ENCODE data around the gene CNDP1.
A peak's percentile ranks its signal among the peaks of the same experiment; 100 is the strongest.

The CNDP1 gene

DNA sequence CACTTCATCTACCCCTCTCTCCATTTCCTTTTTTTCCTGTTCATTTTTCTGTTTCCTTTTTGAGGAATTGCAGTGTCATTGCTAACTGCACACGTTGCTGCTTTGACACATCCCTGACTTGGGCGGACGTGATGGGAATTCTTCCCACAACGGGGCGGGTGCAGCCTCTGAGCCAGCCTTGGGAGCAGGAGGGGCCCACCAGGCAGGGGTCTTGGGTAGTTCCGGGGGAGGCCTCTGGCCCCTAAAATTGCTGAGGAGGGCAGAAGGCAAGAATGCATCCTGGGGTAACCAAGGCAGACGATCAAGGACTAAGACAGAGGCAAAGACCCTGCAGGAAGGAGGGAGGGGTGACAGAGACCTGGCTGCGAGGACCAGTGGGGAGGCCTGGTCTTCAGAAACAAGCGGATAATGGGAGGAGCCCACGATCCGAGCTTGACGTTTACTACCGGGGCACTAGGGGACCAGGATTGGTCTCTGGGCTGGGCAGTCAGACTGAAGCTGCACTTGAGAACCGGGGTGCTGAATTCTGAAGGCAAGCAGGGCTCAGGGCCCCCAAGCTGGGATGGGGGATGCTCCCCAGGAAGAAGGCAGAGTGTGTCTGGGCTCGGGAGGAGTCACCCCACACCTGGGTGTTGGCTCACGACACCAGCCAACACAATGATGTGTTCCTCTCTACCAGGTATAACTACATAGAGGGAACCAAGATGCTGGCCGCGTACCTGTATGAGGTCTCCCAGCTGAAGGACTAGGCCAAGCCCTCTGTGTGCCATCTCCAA lies 14.8 kb upstream of the CNDP1 start:
- TF ChIP-seq EP300 (IDR thresholded peaks at IDR 0.05; ENCODE audit: borderline replicate concordance): no peak
- no peak for TF ChIP-seq CEBPB (IDR thresholded peaks at IDR 0.05)
- TF ChIP-seq, protein P1, sequence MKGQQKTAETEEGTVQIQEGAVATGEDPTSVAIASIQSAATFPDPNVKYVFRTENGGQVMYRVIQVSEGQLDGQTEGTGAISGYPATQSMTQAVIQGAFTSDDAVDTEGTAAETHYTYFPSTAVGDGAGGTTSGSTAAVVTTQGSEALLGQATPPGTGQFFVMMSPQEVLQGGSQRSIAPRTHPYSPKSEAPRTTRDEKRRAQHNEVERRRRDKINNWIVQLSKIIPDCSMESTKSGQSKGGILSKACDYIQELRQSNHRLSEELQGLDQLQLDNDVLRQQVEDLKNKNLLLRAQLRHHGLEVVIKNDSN (IDR thresholded peaks at IDR 0.05): no peak
- no peak for TF ChIP-seq TCF12 (IDR thresholded peaks at IDR 0.05; ENCODE audit: low read depth)

DNA sequence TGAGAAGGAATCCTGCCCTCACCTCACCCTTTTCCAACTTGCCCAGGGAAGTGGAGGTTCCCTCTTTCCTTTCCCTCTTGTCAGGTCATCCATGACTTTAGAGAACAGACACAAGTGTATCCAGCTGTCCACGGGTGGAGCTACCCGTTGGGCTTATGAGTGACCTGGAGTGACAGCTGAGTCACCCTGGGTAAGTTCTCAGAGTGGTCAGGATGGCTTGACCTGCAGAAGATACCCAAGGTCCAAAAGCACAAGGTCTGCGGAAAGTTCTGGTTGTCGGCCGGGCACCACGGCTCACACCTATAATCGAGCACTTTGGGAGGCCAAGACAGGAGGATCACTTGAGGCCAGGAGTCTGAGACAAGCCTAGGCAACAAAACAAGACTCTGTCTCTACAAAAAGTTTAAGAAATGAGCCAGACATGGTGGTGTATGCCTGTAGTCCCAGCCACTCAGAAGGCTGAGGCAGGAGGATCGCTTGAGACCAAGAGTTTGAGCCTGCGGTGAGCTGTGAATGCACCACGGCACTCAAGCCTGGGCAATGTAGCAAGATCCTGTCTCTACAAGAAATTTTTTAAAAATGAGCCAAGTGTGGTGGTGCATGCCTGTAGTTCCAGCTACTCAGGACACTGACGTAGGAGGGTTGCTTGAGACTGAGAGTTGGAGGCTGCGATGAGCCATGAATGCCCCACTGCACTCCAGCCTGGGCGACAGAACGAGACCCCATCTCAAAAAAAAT lies 14.0 kb upstream of the CNDP1 start:
- TF ChIP-seq RAD21 (IDR thresholded peaks at IDR 0.05; ENCODE audit: low read depth): no peak
- TF ChIP-seq EP300 (IDR thresholded peaks at IDR 0.05; ENCODE audit: borderline replicate concordance): no peak
- no peak for TF ChIP-seq TEAD4 (IDR thresholded peaks at IDR 0.05)
- TF ChIP-seq, protein P1 (IDR thresholded peaks at IDR 0.05): no peak
- no peak for TF ChIP-seq TCF12 (IDR thresholded peaks at IDR 0.05; ENCODE audit: low read depth)
- no peak for TF ChIP-seq TAF1 (IDR thresholded peaks at IDR 0.05; ENCODE audit: low read depth)
- no peak for TF ChIP-seq ZBTB7A (IDR thresholded peaks at IDR 0.05; ENCODE audit: low read depth)
- no peak for TF ChIP-seq NFIC (IDR thresholded peaks at IDR 0.05)
- TF ChIP-seq FOXM1 (IDR thresholded peaks at IDR 0.05; ENCODE audit: borderline replicate concordance, low read depth): no peak
- no peak for TF ChIP-seq MAX (IDR thresholded peaks at IDR 0.05)
- TF ChIP-seq YY1 (IDR thresholded peaks at IDR 0.05; ENCODE audit: low read depth): no peak
- no peak for TF ChIP-seq EGR1 (IDR thresholded peaks at IDR 0.05)
- TF ChIP-seq CREB1 (IDR thresholded peaks at IDR 0.05; ENCODE audit: low read depth): no peak

- no peak for TF ChIP-seq YY1 (IDR thresholded peaks at IDR 0.05; ENCODE audit: low read depth)
- TF ChIP-seq, protein P1 (IDR thresholded peaks at IDR 0.05): no peak
- TF ChIP-seq EP300 (IDR thresholded peaks at IDR 0.05; ENCODE audit: borderline replicate concordance): no peak
These were observed 13.1 kb upstream of the CNDP1 start for GRCh38 chr18:74521068-74521725.

GRCh38 chr18:74522635-74523548 lies 11.4 kb upstream of the CNDP1 start:
- TF ChIP-seq CREB1 (IDR thresholded peaks at IDR 0.05; ENCODE audit: low read depth) (no peak), EGR1 (IDR thresholded peaks at IDR 0.05) (no peak), TAF1 (IDR thresholded peaks at IDR 0.05; ENCODE audit: low read depth) (no peak), RAD21 (IDR thresholded peaks at IDR 0.05; ENCODE audit: low read depth) (no peak)
- TF ChIP-seq, protein P2, sequence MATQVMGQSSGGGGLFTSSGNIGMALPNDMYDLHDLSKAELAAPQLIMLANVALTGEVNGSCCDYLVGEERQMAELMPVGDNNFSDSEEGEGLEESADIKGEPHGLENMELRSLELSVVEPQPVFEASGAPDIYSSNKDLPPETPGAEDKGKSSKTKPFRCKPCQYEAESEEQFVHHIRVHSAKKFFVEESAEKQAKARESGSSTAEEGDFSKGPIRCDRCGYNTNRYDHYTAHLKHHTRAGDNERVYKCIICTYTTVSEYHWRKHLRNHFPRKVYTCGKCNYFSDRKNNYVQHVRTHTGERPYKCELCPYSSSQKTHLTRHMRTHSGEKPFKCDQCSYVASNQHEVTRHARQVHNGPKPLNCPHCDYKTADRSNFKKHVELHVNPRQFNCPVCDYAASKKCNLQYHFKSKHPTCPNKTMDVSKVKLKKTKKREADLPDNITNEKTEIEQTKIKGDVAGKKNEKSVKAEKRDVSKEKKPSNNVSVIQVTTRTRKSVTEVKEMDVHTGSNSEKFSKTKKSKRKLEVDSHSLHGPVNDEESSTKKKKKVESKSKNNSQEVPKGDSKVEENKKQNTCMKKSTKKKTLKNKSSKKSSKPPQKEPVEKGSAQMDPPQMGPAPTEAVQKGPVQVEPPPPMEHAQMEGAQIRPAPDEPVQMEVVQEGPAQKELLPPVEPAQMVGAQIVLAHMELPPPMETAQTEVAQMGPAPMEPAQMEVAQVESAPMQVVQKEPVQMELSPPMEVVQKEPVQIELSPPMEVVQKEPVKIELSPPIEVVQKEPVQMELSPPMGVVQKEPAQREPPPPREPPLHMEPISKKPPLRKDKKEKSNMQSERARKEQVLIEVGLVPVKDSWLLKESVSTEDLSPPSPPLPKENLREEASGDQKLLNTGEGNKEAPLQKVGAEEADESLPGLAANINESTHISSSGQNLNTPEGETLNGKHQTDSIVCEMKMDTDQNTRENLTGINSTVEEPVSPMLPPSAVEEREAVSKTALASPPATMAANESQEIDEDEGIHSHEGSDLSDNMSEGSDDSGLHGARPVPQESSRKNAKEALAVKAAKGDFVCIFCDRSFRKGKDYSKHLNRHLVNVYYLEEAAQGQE (IDR thresholded peaks at IDR 0.05; ENCODE audit: low read depth): no peak

DNA sequence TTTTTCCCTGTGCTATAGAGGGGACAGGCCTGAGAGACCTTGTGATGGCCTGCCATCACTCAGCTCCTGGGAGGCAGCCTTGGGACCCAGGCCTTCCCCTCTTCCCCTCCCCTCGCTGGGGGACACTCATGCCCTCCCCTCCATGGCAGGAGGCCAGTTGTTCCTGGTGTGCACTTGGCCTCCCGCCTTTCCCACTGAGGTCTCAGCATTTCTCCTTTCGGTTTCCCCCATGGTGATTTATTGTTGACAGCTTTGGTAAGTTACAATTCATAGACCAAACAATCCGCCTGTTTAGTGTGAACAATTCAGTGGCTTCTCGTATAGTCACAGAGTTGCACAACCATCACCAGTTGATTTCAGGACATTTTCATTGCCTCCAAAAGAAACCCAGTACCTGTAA lies 10.2 kb upstream of the CNDP1 start:
- TF ChIP-seq, protein P2 (IDR thresholded peaks at IDR 0.05; ENCODE audit: low read depth): no peak
- TF ChIP-seq TEAD4 (IDR thresholded peaks at IDR 0.05) (no peak), MAX (IDR thresholded peaks at IDR 0.05) (no peak), RAD21 (IDR thresholded peaks at IDR 0.05; ENCODE audit: low read depth) (no peak), TAF1 (IDR thresholded peaks at IDR 0.05; ENCODE audit: low read depth) (no peak), NFIC (IDR thresholded peaks at IDR 0.05) (peak; percentile 55; the same call in 1 of the 2 replicates), YY1 (IDR thresholded peaks at IDR 0.05; ENCODE audit: low read depth) (no peak), TCF12 (IDR thresholded peaks at IDR 0.05; ENCODE audit: low read depth) (peak; percentile 21; the same call in 1 of the 2 replicates), EP300 (IDR thresholded peaks at IDR 0.05; ENCODE audit: borderline replicate concordance) (no peak), FOXM1 (IDR thresholded peaks at IDR 0.05; ENCODE audit: borderline replicate concordance, low read depth) (no peak), CEBPB (IDR thresholded peaks at IDR 0.05) (peak; percentile 72), EGR1 (IDR thresholded peaks at IDR 0.05) (no peak)
- TF ChIP-seq, protein P1 (IDR thresholded peaks at IDR 0.05): no peak

Data from Ishikawa (cell line).